ENCODE measurements around the gene SGK1.

DNA sequence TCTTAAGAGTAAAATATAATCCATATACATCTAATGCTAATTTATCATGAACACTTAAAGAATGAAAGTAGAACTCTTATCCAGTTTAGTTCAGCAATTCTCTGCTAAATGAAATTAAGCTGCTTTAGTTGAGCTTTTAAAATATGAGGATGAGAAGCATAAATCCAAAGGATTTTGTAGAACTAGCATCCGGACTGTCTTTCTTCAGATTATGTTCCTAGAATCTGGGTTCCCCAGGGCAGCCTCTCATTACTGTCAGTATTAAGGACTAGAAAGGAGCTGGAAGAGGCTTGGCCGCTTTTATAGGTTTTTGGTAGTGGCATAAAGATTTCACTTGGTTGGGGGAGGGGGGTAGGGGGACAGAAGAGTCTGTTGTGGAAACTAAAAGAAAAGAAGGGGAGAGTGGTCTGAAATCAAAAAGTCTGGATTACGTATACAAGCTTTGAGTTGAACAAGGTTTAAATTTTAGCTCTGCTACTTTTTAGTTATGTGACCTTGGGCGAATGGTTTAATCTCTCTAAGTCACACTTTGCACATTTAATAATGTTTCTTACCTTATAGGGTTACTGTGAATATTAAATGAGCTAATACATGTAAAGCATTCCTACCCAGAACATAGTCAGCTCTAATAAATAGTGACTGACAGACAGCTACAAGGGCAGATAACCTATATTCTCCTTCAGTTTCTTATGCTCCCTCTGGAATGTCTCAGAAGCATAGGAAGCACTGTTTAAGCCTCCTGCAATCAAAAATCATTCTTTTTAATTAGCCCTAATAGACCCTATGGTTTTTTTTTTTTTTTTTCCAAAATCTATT is 3.7 kb downstream of the SGK1 start:
- TF ChIP-seq GATA2 (IDR thresholded peaks at IDR 0.05; ENCODE audit: low read depth, low read length) (no peak), GATA3 (IDR thresholded peaks at IDR 0.05; ENCODE audit: low read depth, low read length) (no peak)

Data from SH-SY5Y (cell line).